Upper lobe of right lung (tissue), 1 donor: Measurements from ENCODE around the gene LPCAT2. TPM values are rescaled to one million over a fixed set of nuclear protein-coding genes. Genes with fewer than 3 reads are reported as not detected.
A peak's percentile ranks its signal among the peaks of the same experiment; 100 is the strongest.

Source experiments
- ATAC-seq: fragments of 200-7000 bp; cut with Tn5 transposase; one replicate; pipeline ENCODE4 v1.9.1; 2020; ENCODE audit warnings: mild to moderate bottlenecking, moderate library complexity
- DNase-seq: peaks from one replicate; pipeline ENCODE4 v3.0.0-alpha.2; 2020
- H3K27ac ChIP-seq: fragments of 200-600 bp; one replicate; pipeline ENCODE4 v1.8.0; 2022
- H3K27me3 ChIP-seq: fragments of 200-600 bp; one replicate; pipeline ENCODE4 v1.8.0; 2022; ENCODE audit warnings: mild to moderate bottlenecking
- H3K36me3 ChIP-seq: fragments of 200-600 bp; one replicate; pipeline ENCODE4 v1.8.0; 2022
- H3K4me1 ChIP-seq: fragments of 200-600 bp; one replicate; pipeline ENCODE4 v1.8.0; 2022
- H3K4me3 ChIP-seq: fragments of 200-600 bp; one replicate; pipeline ENCODE4 v1.8.0; 2022; ENCODE audit warnings: mild to moderate bottlenecking
- H3K9me3 ChIP-seq: fragments of 200-600 bp; one replicate; pipeline ENCODE4 v1.8.0; 2022
- intact Hi-C: fragments of 100-400 bp; cut with DNase I; formaldehyde crosslinking; loops from one replicate; pipeline ENCODE4 v1.11.0; 2022
- total RNA-seq: library from RNA; stranded (reverse); fragmentation: NEBNext Ultra II Directional; extraction: Animal tissue kit (Norgen Biotek cat#: 25700); gene quantifications from one replicate; pipeline ENCODE4 v1.2.1, GENCODE V29; 2021
- TF ChIP-seq, protein P1 (sequence below): fragments of 200-600 bp; IDR thresholded peaks from one replicate; pipeline ENCODE4 v1.8.0; 2022; ENCODE audit warnings: antibody characterized with exemption
- donor health status: DM: no; HTN: yes; CAD: no; lungs with severe emphysema.

LPCAT2 gene
- total RNA-seq, 1 donor from 2014 or later, result 32.8 TPM

DNA sequence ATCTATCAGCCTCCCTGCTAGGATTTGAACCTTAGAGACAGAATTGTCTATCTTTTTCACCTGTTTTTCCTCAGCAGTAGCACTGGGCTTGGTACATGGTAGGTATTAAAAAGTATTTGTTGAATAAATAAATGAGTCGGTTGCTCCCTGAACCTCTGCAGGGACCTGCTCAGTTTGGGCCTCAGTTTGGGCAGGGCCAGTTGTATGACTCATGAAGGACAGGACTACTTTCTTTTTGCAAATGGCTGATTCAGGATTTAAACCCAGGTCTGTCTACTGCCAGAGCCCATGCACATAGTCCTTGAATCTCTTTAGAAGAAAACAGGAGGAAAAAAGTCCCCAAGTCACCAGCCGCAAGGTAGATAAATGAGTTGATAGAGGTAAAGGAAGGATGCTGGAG lies 26.8 kb upstream of the LPCAT2 start:
- H3K4me3 ChIP-seq, result peak overlapping the region; percentile 57

DNA sequence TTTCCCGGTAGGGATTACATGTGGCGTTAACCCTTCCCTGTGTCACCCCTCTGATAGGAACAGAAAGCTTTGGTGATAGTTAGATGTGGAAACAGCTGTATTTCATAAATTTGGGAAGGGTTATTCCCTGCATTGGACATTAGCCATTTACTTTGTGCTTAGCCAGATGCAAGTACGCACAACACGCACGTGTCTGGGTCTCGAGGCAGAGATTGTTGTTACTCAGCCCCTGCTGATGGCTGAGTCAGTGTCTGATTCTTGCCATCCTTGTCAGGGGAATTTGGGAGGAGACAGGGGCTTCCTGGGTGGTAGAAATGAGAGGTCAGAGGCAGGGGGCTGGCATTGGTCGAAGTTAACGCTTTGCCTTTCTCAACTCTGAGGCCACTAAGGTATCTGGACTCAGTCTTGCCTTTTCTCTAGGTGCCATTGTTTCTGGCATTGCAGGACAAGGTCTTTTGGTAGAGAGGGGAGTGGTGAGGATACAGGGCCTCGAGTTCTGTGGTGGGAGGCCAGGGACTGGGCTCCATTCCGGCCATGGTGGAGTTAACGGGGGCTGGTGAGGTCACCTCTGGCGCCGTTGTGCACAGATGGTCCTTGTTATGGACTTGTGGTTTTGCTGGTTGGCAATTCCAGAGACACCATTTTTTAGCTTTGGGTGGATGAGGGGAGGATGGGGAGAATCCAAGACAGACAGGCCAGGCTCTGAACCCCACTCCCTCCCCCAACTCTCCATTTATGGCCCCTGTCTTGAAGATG lies 21.6 kb upstream of the LPCAT2 start:
- Histone ChIP-seq H3K4me3 (no peak overlapping the region), H3K36me3 (peaks cover 32% of the 10 kb centered on the region), H3K9me3 (no peaks in the 10 kb centered on the region), H3K4me1 (peaks cover 7% of the 10 kb centered on the region), H3K27ac (peak overlapping the region; percentile 3), H3K27me3 (no peaks in the 10 kb centered on the region)
- DNase-seq (no peak), ATAC-seq (no peak)
- intact Hi-C loops, result no loop called here
- TF ChIP-seq, protein P1, sequence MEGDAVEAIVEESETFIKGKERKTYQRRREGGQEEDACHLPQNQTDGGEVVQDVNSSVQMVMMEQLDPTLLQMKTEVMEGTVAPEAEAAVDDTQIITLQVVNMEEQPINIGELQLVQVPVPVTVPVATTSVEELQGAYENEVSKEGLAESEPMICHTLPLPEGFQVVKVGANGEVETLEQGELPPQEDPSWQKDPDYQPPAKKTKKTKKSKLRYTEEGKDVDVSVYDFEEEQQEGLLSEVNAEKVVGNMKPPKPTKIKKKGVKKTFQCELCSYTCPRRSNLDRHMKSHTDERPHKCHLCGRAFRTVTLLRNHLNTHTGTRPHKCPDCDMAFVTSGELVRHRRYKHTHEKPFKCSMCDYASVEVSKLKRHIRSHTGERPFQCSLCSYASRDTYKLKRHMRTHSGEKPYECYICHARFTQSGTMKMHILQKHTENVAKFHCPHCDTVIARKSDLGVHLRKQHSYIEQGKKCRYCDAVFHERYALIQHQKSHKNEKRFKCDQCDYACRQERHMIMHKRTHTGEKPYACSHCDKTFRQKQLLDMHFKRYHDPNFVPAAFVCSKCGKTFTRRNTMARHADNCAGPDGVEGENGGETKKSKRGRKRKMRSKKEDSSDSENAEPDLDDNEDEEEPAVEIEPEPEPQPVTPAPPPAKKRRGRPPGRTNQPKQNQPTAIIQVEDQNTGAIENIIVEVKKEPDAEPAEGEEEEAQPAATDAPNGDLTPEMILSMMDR, result no peak

More for the DNA sequence above, 26.8 kb upstream of the LPCAT2 start:
- TF ChIP-seq, protein P1, result no peak
- Histone ChIP-seq H3K27me3 (no peaks in the 10 kb centered on the region), H3K36me3 (peaks cover 13% of the 10 kb centered on the region), H3K9me3 (no peaks in the 10 kb centered on the region), H3K27ac (no peak overlapping the region), H3K4me1 (peaks cover 17% of the 10 kb centered on the region)
- intact Hi-C loops, result no loop called here
- no peak for ATAC-seq
- no peak for DNase-seq

DNA sequence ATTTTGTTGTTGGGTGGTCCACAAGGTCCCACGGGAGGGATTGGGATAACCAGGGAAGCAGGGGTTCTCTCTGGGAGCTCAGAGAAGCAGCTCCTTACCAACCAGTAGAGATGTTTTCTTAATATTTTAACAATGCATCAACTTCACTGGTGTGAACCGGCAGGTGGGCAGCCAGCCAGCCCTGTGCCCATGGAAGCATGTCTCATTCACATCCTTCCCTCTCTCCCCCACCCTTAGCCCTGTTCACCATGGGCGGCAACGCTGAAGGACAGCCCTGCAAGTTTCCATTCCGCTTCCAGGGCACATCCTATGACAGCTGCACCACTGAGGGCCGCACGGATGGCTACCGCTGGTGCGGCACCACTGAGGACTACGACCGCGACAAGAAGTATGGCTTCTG lies 20.6 kb upstream of the LPCAT2 start:
- peaks cover 34% of the 10 kb centered on the region for H3K36me3 ChIP-seq
- ATAC-seq (no peak), DNase-seq (no peak)
- H3K4me1 ChIP-seq, result no peaks in the 10 kb centered on the region
- H3K9me3 ChIP-seq, result no peaks in the 10 kb centered on the region
- H3K27me3 ChIP-seq, result no peaks in the 10 kb centered on the region
- intact Hi-C loops, result no loop called here
- no peak overlapping the region for H3K27ac ChIP-seq
- TF ChIP-seq, protein P1, result no peak
- no peak overlapping the region for H3K4me3 ChIP-seq

DNA sequence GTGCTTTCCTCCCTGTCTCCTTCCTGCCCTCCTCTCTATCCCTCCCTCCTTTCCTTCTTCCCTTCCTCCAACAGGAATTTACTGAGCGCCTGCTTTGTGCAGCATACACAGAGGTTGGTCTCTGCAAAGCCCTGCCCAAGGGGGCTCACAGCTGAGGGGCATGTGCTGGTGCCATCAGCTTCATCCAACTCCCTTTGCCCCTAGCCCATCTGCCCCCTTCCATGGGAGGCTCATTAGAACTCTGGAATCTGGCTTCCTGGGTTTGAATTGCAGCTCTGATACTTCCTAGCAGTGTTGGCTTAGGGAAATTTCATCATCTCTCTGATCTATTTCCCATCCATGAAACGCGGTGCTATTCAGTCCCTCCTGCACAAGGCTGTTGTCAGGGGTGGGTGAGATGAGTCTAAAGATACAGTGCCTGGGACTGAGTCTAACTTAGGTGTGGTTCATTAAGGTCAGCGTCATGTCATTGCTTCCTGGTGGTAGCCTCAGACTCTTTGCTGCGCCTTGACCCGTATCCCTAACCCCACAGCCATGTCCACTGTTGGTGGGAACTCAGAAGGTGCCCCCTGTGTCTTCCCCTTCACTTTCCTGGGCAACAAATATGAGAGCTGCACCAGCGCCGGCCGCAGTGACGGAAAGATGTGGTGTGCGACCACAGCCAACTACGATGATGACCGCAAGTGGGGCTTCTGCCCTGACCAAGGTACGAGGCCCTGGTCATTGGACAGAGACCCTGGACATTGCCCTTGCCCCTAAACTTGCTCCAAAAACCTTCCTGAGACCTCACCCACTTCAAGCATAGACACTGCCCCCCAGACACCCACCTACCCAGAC lies 19.5 kb upstream of the LPCAT2 start:
- TF ChIP-seq, protein P1, result no peak
- H3K4me3 ChIP-seq, result no peak overlapping the region
- no peaks in the 10 kb centered on the region for H3K4me1 ChIP-seq
- ATAC-seq, result no peak
- H3K9me3 ChIP-seq, result no peaks in the 10 kb centered on the region
- intact Hi-C loops, result no loop called here
- no peak overlapping the region for H3K27ac ChIP-seq
- peaks cover 41% of the 10 kb centered on the region for H3K36me3 ChIP-seq
- DNase-seq, result no peak
- H3K27me3 ChIP-seq, result no peaks in the 10 kb centered on the region

- Histone ChIP-seq H3K4me3 (no peak overlapping the region), H3K36me3 (peaks cover 40% of the 10 kb centered on the region), H3K27me3 (no peaks in the 10 kb centered on the region), H3K27ac (no peak overlapping the region), H3K9me3 (no peaks in the 10 kb centered on the region), H3K4me1 (no peaks in the 10 kb centered on the region)
- intact Hi-C loops, result no loop called here
- DNase-seq (no peak), ATAC-seq (no peak)
- TF ChIP-seq, protein P1, result no peak
These were observed 19.0 kb upstream of the LPCAT2 start for GRCh38 chr16:55489956-55490265.
